H9 (cell line): Measurements from ENCODE around the gene LCE6A. TPM values are rescaled to one million over a fixed set of nuclear protein-coding genes. Genes with fewer than 3 reads are reported as not detected.

Experiments used
- DNase-seq: peaks from one replicate; pipeline ENCODE4 v3.0.0-alpha.2; 2017
- H2AFZ ChIP-seq: one replicate; pipeline ENCODE4 v1.6.1; 2013; ENCODE audit warnings: mild to moderate bottlenecking, low read length, control low read depth, moderate library complexity
- H2AK5ac ChIP-seq: 2 replicates; pipeline ENCODE4 v1.6.1; 2013; ENCODE audit warnings: low read length, control low read depth, mixed read lengths; ENCODE audit not compliant: insufficient read length
- H2BK120ac ChIP-seq: one replicate; pipeline ENCODE4 v1.6.1; 2013; ENCODE audit warnings: low read depth, mild to moderate bottlenecking, low read length, control low read depth, inconsistent platforms; ENCODE audit not compliant: poor library complexity, severe bottlenecking
- H2BK12ac ChIP-seq: 2 replicates; pipeline ENCODE4 v1.6.1; 2013; ENCODE audit warnings: low read length, control low read depth, mixed read lengths, low read depth; ENCODE audit not compliant: insufficient read length
- H2BK15ac ChIP-seq: 2 replicates; pipeline ENCODE4 v1.6.1; 2013; ENCODE audit warnings: low read depth, low read length, control low read depth
- H2BK20ac ChIP-seq: one replicate; pipeline ENCODE4 v1.6.1; 2013; ENCODE audit warnings: low read depth, mild to moderate bottlenecking, low read length, control low read depth, inconsistent platforms; ENCODE audit not compliant: poor library complexity, severe bottlenecking
- H2BK5ac ChIP-seq: 2 replicates; pipeline ENCODE4 v1.6.1; 2013; ENCODE audit warnings: low read length, control low read depth, mixed read lengths; ENCODE audit not compliant: insufficient read length
- H3K14ac ChIP-seq: 2 replicates; pipeline ENCODE4 v1.6.1; 2013; ENCODE audit warnings: low read length, control low read depth; ENCODE audit not compliant: insufficient read depth
- H3K18ac ChIP-seq: 2 replicates; pipeline ENCODE4 v1.6.1; 2013; ENCODE audit warnings: low read depth, mild to moderate bottlenecking, mixed read lengths, low read length, control low read depth; ENCODE audit not compliant: insufficient read length
- H3K23ac ChIP-seq: 2 replicates; pipeline ENCODE4 v1.6.1; 2013; ENCODE audit warnings: low read length, control low read depth, mixed read lengths, low read depth; ENCODE audit not compliant: insufficient read length
- H3K23me2 ChIP-seq: 2 replicates; pipeline ENCODE4 v1.6.1; 2013; ENCODE audit warnings: low read depth, mild to moderate bottlenecking, mixed read lengths, low read length, control low read depth; ENCODE audit not compliant: insufficient read length, poor library complexity, severe bottlenecking
- H3K27ac ChIP-seq: 2 replicates; pipeline ENCODE4 v1.5.1; 2013; ENCODE audit warnings: low read length, control low read depth, mixed read lengths, low read depth; ENCODE audit not compliant: insufficient read length
- H3K27me3 ChIP-seq: 2 replicates; pipeline ENCODE4 v1.6.1; 2013; ENCODE audit warnings: low read length, control low read depth, inconsistent platforms; ENCODE audit not compliant: insufficient read depth
- H3K4ac ChIP-seq: 2 replicates; pipeline ENCODE4 v1.6.1; 2013; ENCODE audit warnings: low read depth, mild to moderate bottlenecking, control low read depth, inconsistent platforms, low read length, moderate library complexity
- H3K4me1 ChIP-seq: 2 replicates; pipeline ENCODE4 v1.6.1; 2013; ENCODE audit warnings: low read length, control low read depth, inconsistent platforms; ENCODE audit not compliant: insufficient read depth
- H3K4me2 ChIP-seq: 2 replicates; pipeline ENCODE4 v1.6.1; 2013; ENCODE audit warnings: low read length, control low read depth, mixed read lengths; ENCODE audit not compliant: insufficient read length, insufficient read depth
- H3K56ac ChIP-seq: 2 replicates; pipeline ENCODE4 v1.6.1; 2013; ENCODE audit warnings: low read depth, mild to moderate bottlenecking, mixed read lengths, low read length, control low read depth; ENCODE audit not compliant: insufficient read length
- H3K79me1 ChIP-seq: 2 replicates; pipeline ENCODE4 v1.6.1; 2013; ENCODE audit warnings: low read depth, mild to moderate bottlenecking, moderate library complexity, low read length, control low read depth, inconsistent platforms; ENCODE audit not compliant: insufficient read depth, poor library complexity, severe bottlenecking
- H3K79me2 ChIP-seq: 2 replicates; pipeline ENCODE4 v1.6.1; 2013; ENCODE audit warnings: low read length, control low read depth, inconsistent platforms; ENCODE audit not compliant: insufficient read depth
- H3K9ac ChIP-seq: 2 replicates; pipeline ENCODE4 v1.6.1; 2013; ENCODE audit warnings: low read length, control low read depth, mixed read lengths; ENCODE audit not compliant: insufficient read length; ENCODE audit errors: extremely low read depth
- H3K9me3 ChIP-seq: one replicate; pipeline ENCODE4 v1.6.1; 2013; ENCODE audit warnings: low read depth, low read length, inconsistent platforms; ENCODE audit not compliant: control insufficient read depth
- H3T11ph ChIP-seq: one replicate; pipeline ENCODE4 v1.6.1; 2013; ENCODE audit warnings: mild to moderate bottlenecking, low read length, control low read depth, inconsistent platforms
- H4K20me1 ChIP-seq: one replicate; pipeline ENCODE4 v1.6.1; 2013; ENCODE audit not compliant: control insufficient read depth, insufficient read length, insufficient read depth
- H4K5ac ChIP-seq: 2 replicates; pipeline ENCODE4 v1.6.1; 2013; ENCODE audit warnings: low read depth, mild to moderate bottlenecking, mixed read lengths, low read length, control low read depth; ENCODE audit not compliant: insufficient read length
- H4K8ac ChIP-seq: replicated peaks from 2 replicates; pipeline ENCODE4 v1.6.1; 2013; ENCODE audit warnings: low read length, control low read depth, mixed read lengths, low read depth; ENCODE audit not compliant: insufficient read length
- H4K91ac ChIP-seq: 2 replicates; pipeline ENCODE4 v1.6.1; 2013; ENCODE audit warnings: low read depth, mild to moderate bottlenecking, moderate library complexity, mixed read lengths, low read length, control low read depth; ENCODE audit not compliant: insufficient read length
- H3K27ac Mint-ChIP-seq, 3 experiments: 2 replicates in 2 of 3; 3 replicates in 1 of 3; pipeline ENCODE4 v1.8.0; 2020 to 2021; ENCODE audit warnings: mixed read lengths in 3 of 3, mild to moderate bottlenecking in 1 of 3, moderate library complexity in 1 of 3
- H3K27me3 Mint-ChIP-seq: 2 replicates; pipeline ENCODE4 v1.8.0; 2021; ENCODE audit warnings: low read depth, mild to moderate bottlenecking, moderate library complexity, mixed read lengths
- H3K36me3 Mint-ChIP-seq, 3 experiments: 2 replicates in 2 of 3; 3 replicates in 1 of 3; pipeline ENCODE4 v1.8.0; 2020 to 2021; ENCODE audit warnings: low read depth in 3 of 3, mixed read lengths in 3 of 3; ENCODE audit not compliant: insufficient read depth in 1 of 3
- H3K4me1 Mint-ChIP-seq, 2 experiments: 2 replicates each; pipeline ENCODE4 v1.8.0; 2020; ENCODE audit warnings: mixed read lengths in 2 of 2
- H3K4me3 Mint-ChIP-seq, 2 experiments: 2 replicates in 1 of 2; 3 replicates in 1 of 2; pipeline ENCODE4 v1.8.0; 2020 to 2021; ENCODE audit warnings: mild to moderate bottlenecking in 2 of 2, mixed read lengths in 2 of 2, moderate library complexity in 1 of 2
- H3K9me3 Mint-ChIP-seq, 2 experiments: 2 replicates in 1 of 2; 3 replicates in 1 of 2; pipeline ENCODE4 v1.8.0; 2020; ENCODE audit warnings: mild to moderate bottlenecking in 2 of 2, mixed read lengths in 2 of 2, moderate library complexity in 1 of 2
- CTCF ChIP-seq: fragments of 200-600 bp; sonication (generic); conservative IDR thresholded peaks from 3 replicates; pipeline ENCODE4 v1.8.0; 2021; ENCODE audit warnings: antibody characterized with exemption, mild to moderate bottlenecking
- WGBS: extraction: QIAGEN DNeasy Blood & Tissue Kit; methylation state at CpG from one replicate; pipeline ENCODE4 v1.1.7; 2013; ENCODE audit warnings: missing lambda C conversion rate, low lambda C conversion rate, mixed read lengths; ENCODE audit not compliant: insufficient read length; ENCODE audit errors: extremely low coverage; 5-methylcytosine and 5-hydroxymethylcytosine counted together
- total RNA-seq: library from RNA; stranded (reverse); gene quantifications from 2 replicates; pipeline ENCODE4 v1.2.1, GENCODE V29; 2021

LCE6A gene
- total RNA-seq, 1 experiment from 2014 or later = not detected

GRCh38 chr1:152880907-152881306 lies 38.3 kb downstream of the LCE6A start:
- H2BK15ac ChIP-seq = no peak overlapping the region
- no peaks in the 10 kb centered on the region for H3K4me1 ChIP-seq
- no peak overlapping the region for H3K14ac ChIP-seq
- no peaks in the 10 kb centered on the region for H4K20me1 ChIP-seq
- Mint-ChIP-seq H3K4me1 (no peaks in the 10 kb centered on the region), H3K36me3 (peaks cover 7 to 22% (median 8%) of the 10 kb centered on the region in 3 experiments; a peak in 5 of 7 replicates), H3K27me3 (peaks cover 2% of the 10 kb centered on the region), H3K9me3 (peaks cover 81 to 83% of the 10 kb centered on the region in 2 experiments), H3K4me3 (no peak overlapping the region), H3K27ac (no peak overlapping the region)
- no peak overlapping the region for H3K9ac ChIP-seq
- TF ChIP-seq CTCF = no peak
- H3T11ph ChIP-seq = no peak overlapping the region
- no peak overlapping the region for H4K91ac ChIP-seq
- no peak overlapping the region for H3K27ac ChIP-seq
- no peak overlapping the region for H2BK12ac ChIP-seq
- no peak overlapping the region for H2AFZ ChIP-seq
- H3K56ac ChIP-seq = no peak overlapping the region
- no peaks in the 10 kb centered on the region for H3K79me1 ChIP-seq
- H3K27me3 ChIP-seq = no peaks in the 10 kb centered on the region
- no peak overlapping the region for H3K4me2 ChIP-seq
- no peak overlapping the region for H3K4ac ChIP-seq
- no peaks in the 10 kb centered on the region for H3K23me2 ChIP-seq
- no peak overlapping the region for H4K8ac ChIP-seq
- DNase-seq = no peak
- no peaks in the 10 kb centered on the region for H3K79me2 ChIP-seq
- no peak overlapping the region for H4K5ac ChIP-seq
- no peaks in the 10 kb centered on the region for H3K9me3 ChIP-seq
- no peak overlapping the region for H3K18ac ChIP-seq
- no CpG with 5 or more reads among the region's 5 CpGs for WGBS
- H2AK5ac ChIP-seq = no peak overlapping the region
- H2BK5ac ChIP-seq = no peak overlapping the region
- no peak overlapping the region for H3K23ac ChIP-seq
- H2BK20ac ChIP-seq = no peak overlapping the region
- no peak overlapping the region for H2BK120ac ChIP-seq
